Gastroesophageal sphincter (tissue), 4 donors: ENCODE measurements around the gene GPBAR1. TPM values are rescaled to one million over a fixed set of nuclear protein-coding genes. Genes with fewer than 3 reads are reported as not detected.

Experiments
- ATAC-seq: fragments of 150-250 bp; one replicate; pipeline ENCODE4 v1.9.1; 2016; ENCODE audit warnings: mild to moderate bottlenecking, moderate library complexity
- H3K27ac ChIP-seq, 4 donors: fragments of 200-600 bp; sonication (generic) in 3 of 4; 1 replicate in 3 of 4; 2 replicates in 1 of 4; pipeline ENCODE4 v1.5.1; 2016 to 2019
- H3K27me3 ChIP-seq: fragments of 200-600 bp; sonication (generic); one replicate; pipeline ENCODE4 v1.5.1; 2019
- H3K36me3 ChIP-seq, 2 donors: fragments of 200-600 bp; sonication (generic); one replicate each; pipeline ENCODE4 v1.5.1; 2019; ENCODE audit warnings: control low read depth in 1 of 2
- H3K4me1 ChIP-seq, 3 donors: fragments of 200-600 bp; sonication (generic); 1 replicate in 2 of 3; 2 replicates in 1 of 3; pipeline ENCODE4 v1.5.1; 2016 to 2019; ENCODE audit warnings: control low read depth in 2 of 3
- H3K4me3 ChIP-seq, 2 donors: fragments of 200-600 bp; sonication (generic); one replicate each; pipeline ENCODE4 v1.5.1; 2019; ENCODE audit warnings: mild to moderate bottlenecking in 1 of 2, moderate library complexity in 1 of 2
- H3K9me3 ChIP-seq, 3 donors: fragments of 200-600 bp; sonication (generic); one replicate each; pipeline ENCODE4 v1.5.1; 2017 to 2019; ENCODE audit warnings: control low read depth in 2 of 3
- CTCF ChIP-seq, 4 experiments: fragments of 200-600 bp in 2 of 4; fragments of 450-650 bp in 2 of 4; sonication (generic) in 1 of 4; IDR thresholded peaks; one replicate each; pipeline ENCODE4 v1.5.1; 2017 to 2019; ENCODE audit warnings: antibody characterized with exemption in 4 of 4, mild to moderate bottlenecking in 2 of 4, moderate library complexity in 2 of 4
- EP300 ChIP-seq: sonication (generic); formaldehyde crosslinking; IDR thresholded peaks from one replicate; pipeline ENCODE4 v1.6.1; 2017; ENCODE audit warnings: antibody characterized with exemption, mild to moderate bottlenecking
- POLR2A ChIP-seq, 2 donors: fragments of 450-650 bp; IDR thresholded peaks; one replicate each; pipeline ENCODE4 v1.6.1; 2017; ENCODE audit warnings: antibody characterized with exemption in 2 of 2, mild to moderate bottlenecking in 2 of 2, moderate library complexity in 1 of 2
- POLR2AphosphoS5 ChIP-seq: sonication (generic); formaldehyde crosslinking; IDR thresholded peaks from one replicate; pipeline ENCODE4 v1.6.1; 2017; ENCODE audit warnings: antibody characterized with exemption
- WGBS, 2 donors: methylation state at CpG; one replicate each; pipeline ENCODE4 v1.1.5; 2018; ENCODE audit warnings: low coverage in 1 of 2; 5-methylcytosine and 5-hydroxymethylcytosine counted together
- total RNA-seq, 4 donors: library from RNA; depleted of rRNA; stranded (reverse); fragments of >200 nt; gene quantifications; one replicate each; pipeline ENCODE4 v1.1.0, GENCODE V29; 2016

GPBAR1 gene
- total RNA-seq, 4 donors from 2014 or later = 0.31 to 4.0 (median 1.4) TPM

- WGBS, 2 donors = 70 to 82% methylated on average over 2 of the region's 2 CpGs
- no peak for ATAC-seq
- H3K36me3 ChIP-seq = no peaks in the 10 kb centered on the region
- TF ChIP-seq POLR2A (IDR thresholded peaks at IDR 0.05) (no peak), POLR2AphosphoS5 (no peak), EP300 (no peak), CTCF (IDR thresholded peaks at IDR 0.05) (no peak)
- no peaks in the 10 kb centered on the region for H3K9me3 ChIP-seq
- no peaks in the 10 kb centered on the region for H3K27me3 ChIP-seq
- H3K4me3 ChIP-seq = no peak overlapping the region
- H3K4me1 ChIP-seq = no peaks in the 10 kb centered on the region
- no peak overlapping the region for H3K27ac ChIP-seq
Observed at GRCh38 chr2:218312267-218312756, 51.5 kb downstream of the GPBAR1 start.

GRCh38 chr2:218313356-218313755 lies 52.5 kb downstream of the GPBAR1 start:
- H3K9me3 ChIP-seq = no peaks in the 10 kb centered on the region
- H3K4me3 ChIP-seq = no peak overlapping the region
- WGBS, 2 donors = 89 to 92% methylated on average over 1 of the region's 1 CpG
- ATAC-seq = no peak
- TF ChIP-seq POLR2AphosphoS5 = no peak
- TF ChIP-seq POLR2A (IDR thresholded peaks at IDR 0.05) = no peak
- no peak for TF ChIP-seq EP300
- TF ChIP-seq CTCF (IDR thresholded peaks at IDR 0.05) = no peak
- no peak overlapping the region for H3K27ac ChIP-seq
- H3K4me1 ChIP-seq = no peaks in the 10 kb centered on the region
- no peaks in the 10 kb centered on the region for H3K27me3 ChIP-seq
- no peaks in the 10 kb centered on the region for H3K36me3 ChIP-seq

Other genes starting within 250 kb of the GPBAR1 start
- not detected for gene RUFY4, start 191.8 kb upstream of the GPBAR1 start, total RNA-seq
- gene CXCR2, start 135.0 kb upstream of the GPBAR1 start, total RNA-seq = 1 to 10 TPM in 2 of 4 donors, not detected in 2; 2.4 to 3.2 TPM
- gene CXCR1, start 94.1 kb upstream of the GPBAR1 start, total RNA-seq = 1 to 10 TPM in 1 of 4 donors, not detected in 3; 1.8 TPM
- gene ARPC2, start 43.8 kb upstream of the GPBAR1 start, total RNA-seq = 100 to 1,000 TPM; 275 to 314 (median 287) TPM
- 100 to 1,000 TPM in 3 of 4 donors, 10 to 100 TPM in 1; 97.8 to 163 (median 131) TPM for gene AAMP, start 9.1 kb downstream of the GPBAR1 start, total RNA-seq
- gene PNKD, start 9.5 kb downstream of the GPBAR1 start, total RNA-seq = 10 to 100 TPM; 48.6 to 60.2 (median 56.9) TPM
- 100 to 1,000 TPM; 152 to 245 (median 191) TPM for gene TMBIM1, start 31.5 kb downstream of the GPBAR1 start, total RNA-seq
- not detected for gene CATIP, start 95.8 kb downstream of the GPBAR1 start, total RNA-seq
- gene SLC11A1, start 121.3 kb downstream of the GPBAR1 start, total RNA-seq = 10 to 100 TPM in 2 of 4 donors, 1 to 10 TPM in 2; 5.9 to 23.0 (median 9.5) TPM
- gene CTDSP1, start 138.9 kb downstream of the GPBAR1 start, total RNA-seq = 100 to 1,000 TPM; 121 to 159 (median 136) TPM
- not detected for gene VIL1, start 158.1 kb downstream of the GPBAR1 start, total RNA-seq